NCI-H1436 (cell line): ENCODE measurements around the gene INPP5F.
"Not testable (repeated sequence)": the region's sequence is repeated elsewhere in the genome, so short reads cannot be mapped to it uniquely, and the experiment has no call there.

Source experiments
- DNase-seq: peaks from one replicate; lab custom pipeline; 2025; lab: John Stamatoyannopoulos, UW

The INPP5F gene

DNA sequence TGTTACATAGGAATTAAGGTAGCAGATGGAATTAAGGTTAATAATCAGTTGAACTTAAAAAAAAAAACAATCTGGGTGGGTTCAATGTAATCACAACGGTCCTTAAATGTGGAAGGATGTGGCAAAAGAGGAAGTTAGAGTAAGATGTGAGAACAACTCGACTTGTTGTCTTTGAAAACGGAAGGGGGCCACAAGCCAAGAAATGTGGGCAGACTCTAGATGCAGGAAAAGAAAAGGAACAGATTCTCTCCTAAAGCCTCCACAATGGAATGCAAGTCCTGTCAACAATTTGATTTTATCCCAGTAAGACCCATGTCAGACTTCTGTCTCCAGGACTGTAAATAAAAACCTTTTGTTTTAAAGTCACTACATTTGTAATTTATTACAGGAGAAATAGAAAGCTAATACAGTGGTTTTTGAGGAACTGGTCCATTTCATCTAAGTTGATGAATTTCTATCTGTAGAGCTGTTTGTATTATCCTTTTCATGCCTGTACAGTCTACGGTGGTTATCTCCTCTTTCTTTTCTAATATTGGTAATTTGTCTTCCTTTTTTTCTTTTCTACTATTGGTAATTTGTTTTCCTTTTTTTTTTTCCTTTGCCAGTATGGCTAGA lies 138.2 kb downstream of the INPP5F start:
- DNase-seq: no peak

- no peak for DNase-seq
These were observed 139.9 kb downstream of the INPP5F start for GRCh38 chr10:119865699-119866240.

GRCh38 chr10:119867317-119867716 lies 141.5 kb downstream of the INPP5F start:
- no peak for DNase-seq

DNA sequence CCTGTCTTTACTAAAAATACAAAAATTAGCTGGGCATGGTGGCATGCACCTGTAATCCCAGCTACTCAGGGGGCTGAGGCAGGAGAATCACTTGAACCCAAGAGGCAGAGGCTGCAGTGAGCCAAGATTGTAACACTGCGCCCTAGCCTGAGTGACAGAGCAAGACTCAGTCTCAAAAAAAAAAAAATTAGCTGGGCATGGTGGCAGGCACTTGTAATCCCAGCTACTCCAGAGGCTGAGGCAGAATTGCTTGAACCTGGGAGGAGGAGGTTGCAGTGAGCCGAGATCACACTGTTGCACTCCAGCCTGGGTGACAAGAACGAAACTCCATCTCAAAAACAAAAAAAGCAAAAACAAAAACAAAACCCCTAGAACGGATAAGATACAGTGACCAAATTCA lies 143.5 kb downstream of the INPP5F start:
- DNase-seq: not testable (repeated sequence)

- DNase-seq: peak; percentile 72
These were observed 146.2 kb downstream of the INPP5F start for GRCh38 chr10:119871881-119872609.

DNA sequence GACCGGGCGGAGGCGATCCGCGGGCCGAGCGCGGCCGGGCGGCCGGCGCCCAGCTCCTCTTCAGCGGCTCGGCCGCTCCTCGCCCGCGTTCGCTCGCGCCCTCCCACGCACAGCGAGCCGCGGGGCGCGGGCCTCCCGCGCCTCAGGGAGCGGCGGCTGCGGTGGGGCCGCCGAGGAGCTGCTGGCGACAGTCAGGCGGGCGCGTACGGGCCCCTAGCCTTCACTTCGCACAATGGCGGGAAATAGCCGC lies 146.7 kb downstream of the INPP5F start, which contains the start of gene MCMBP:
Gene MCMBP, minus strand, starts transcription at position 234 of the 250 bp plus-strand sequence. CDS start 259 bp downstream, outside the sequence.
- DNase-seq: no peak

- peak; percentile 88 for DNase-seq
These were observed 147.2 kb downstream of the INPP5F start for GRCh38 chr10:119872860-119873681.

GRCh38 chr10:119878524-119878923 lies 152.7 kb downstream of the INPP5F start:
- DNase-seq: no peak
